GM19463 (cell line): Measurements from ENCODE around the gene TSPAN18.

Experiments
- ATAC-seq: cut with Tn5 transposase; IDR thresholded peaks from one replicate; pipeline ENCODE4 v1.9.1; 2021; ENCODE audit warnings: mild to moderate bottlenecking, moderate library complexity; ENCODE audit not compliant: unreplicated experiment

Gene TSPAN18

DNA sequence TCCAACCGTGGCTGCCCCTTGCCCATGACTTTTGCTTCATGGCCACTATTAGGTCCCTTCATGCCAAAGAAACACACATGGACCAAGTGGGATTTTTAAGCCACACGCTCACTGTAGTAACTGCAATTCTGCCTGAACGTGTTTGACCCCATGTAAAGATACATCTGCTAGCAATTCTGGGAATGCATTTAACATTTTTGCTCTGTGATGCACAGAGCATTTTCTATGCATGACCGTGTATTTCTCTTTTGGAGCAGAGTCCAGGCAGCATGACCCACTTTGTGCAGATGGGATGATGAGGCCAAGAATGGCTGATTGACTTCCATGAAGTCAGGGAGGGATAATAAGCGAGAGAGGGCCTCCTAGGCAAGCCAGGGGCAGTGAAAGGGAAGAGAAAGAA, 115.5 kb downstream of the TSPAN18 start:
- no peak for ATAC-seq

DNA sequence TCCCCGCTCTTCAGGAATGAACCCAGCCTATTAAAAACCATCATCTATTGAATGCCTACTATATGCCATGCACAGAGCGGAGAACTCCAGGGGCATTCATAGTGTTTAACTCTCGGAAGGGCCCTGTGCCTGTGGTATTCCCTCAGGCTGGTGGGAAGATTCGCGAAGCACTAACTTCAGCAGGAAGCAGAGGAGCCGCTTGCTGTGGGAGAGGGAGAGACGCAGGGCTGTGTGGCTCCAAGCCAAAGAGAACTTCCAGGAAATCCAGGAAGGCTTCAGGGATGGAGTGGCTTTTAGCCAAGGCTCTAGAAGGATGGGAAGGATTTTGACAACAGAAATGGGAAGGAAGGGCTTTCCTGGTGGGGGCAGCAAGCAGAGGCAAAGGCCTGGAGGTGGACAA, 120.1 kb downstream of the TSPAN18 start:
- ATAC-seq: no peak

- no peak for ATAC-seq
Measured at GRCh38 chr11:44847316-44847715, 120.6 kb downstream of the TSPAN18 start.

DNA sequence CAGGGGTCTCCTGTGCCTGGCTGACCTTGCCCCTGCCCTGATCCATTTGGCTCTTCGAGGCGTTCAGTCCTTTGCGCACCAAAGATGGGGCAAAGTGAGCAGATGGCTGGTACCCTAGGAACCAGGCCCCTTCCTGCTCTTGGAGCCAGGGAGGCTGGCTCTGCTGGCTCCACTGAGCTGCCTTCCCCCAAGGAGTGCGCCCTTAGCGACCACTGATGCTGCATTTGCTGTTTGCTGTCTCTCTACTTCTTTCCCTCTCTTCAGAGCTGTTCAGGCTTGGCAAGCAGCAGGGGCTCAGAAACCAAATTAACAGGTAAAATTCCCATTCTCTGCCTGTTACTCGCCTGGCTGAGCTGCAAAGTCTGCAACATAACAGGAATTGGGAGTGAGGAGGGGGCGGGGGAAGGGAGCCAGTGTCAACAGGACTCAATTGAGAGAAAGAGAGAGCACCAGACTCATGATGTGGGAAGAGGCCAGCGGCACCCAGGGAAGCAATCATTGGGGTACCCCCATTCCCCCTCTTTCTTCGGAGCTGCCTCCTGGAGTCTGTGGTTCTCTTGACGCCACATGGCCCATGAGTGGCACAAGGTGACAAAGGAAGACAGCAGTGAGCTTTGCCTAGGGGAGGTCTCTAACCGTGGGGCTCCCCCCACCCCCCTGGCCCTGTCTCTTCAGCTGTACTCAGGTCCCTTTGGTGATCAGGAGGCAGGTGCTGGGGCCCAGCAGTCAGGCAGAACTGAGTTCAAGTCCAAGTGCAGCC, 121.6 kb downstream of the TSPAN18 start:
- no peak for ATAC-seq

- no peak for ATAC-seq
Measured at GRCh38 chr11:44848963-44849350, 122.2 kb downstream of the TSPAN18 start.

DNA sequence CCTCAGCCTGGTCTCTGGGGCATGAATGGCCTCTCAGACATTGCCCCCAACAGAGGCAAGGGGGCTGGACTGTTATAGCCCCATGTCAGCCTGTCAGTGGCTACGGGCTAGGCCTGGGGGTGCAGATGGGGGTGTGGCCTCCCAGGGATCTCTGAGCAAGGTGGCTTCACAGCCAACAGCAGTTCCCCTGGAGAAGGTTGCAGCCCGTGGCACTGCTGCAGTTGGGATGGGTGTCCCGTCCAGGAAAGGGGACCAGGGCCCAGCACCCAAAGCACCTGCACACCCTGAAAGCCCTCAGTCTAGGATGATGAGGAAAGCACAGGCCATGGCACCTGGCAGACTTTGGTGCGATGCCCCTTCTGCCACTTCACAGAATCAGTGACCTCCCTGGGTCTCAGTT, 122.7 kb downstream of the TSPAN18 start:
- no peak for ATAC-seq

DNA sequence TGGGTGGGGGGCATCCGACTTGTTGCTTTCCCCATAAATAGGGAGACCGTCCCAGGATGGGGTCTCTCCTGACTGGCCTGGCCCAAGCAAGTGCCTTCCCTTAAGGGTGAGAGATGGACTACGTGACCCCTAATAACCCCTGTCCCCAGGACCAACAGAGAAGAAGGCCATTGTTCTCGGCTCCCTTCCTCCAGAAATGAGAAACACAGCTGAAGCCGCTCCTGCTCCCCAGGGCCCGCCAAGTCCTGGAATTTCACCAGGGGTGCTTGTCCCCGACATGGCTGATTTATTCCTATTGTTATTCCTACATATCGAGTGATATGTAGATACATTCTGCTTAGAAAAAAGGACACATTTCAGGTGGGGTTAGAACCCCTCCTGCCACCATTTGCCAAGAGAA, 123.2 kb downstream of the TSPAN18 start:
- no peak for ATAC-seq

- ATAC-seq: no peak
Measured at GRCh38 chr11:44851496-44851895, 124.7 kb downstream of the TSPAN18 start.

DNA sequence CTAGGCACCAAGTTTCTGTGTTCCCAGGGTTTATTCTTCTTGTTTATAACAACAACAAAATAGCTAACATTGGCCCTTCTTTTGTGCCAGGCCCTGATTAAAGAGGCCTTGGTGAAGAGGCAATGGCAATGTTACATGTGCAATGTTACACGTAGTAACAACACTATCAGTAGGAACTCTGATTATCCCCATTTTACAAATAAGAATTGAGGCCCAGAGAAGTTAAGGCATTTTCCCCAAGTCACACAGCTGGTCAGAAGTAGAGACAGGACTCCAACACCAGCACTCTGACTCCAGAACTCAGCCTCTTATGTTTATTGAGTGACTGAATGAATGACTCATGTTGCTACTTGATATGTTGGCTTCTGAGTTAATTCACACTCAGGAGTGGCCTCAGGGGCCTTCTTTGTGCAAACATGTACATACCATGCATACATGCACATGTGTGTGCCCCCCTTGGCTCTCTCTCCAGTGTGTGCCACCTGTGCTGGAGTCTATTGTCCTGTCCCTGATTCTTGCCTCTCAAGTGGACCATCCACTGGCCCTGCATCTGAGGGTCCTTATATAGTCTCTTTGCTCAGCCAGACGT, 125.5 kb downstream of the TSPAN18 start:
- no peak for ATAC-seq

DNA sequence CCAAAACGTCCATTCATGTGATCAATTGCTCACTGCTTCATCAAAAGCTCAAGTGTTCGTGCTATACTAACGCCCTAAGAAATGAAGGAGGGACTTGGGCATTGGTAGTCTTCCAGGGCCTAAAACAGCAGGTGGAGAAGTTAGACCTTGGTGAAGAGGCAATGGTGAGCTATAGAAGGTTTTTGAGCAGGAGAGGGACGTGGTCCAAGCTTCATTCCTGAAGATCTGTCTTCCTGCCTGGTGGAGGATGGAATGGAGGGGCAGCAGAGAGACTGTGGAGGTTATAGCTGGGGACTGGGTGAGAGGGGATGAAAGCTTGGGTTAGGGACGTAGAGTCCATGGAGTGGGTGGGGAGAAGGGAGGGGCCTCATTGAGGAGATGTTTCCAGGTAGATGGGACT, 126.2 kb downstream of the TSPAN18 start:
- ATAC-seq: no peak

DNA sequence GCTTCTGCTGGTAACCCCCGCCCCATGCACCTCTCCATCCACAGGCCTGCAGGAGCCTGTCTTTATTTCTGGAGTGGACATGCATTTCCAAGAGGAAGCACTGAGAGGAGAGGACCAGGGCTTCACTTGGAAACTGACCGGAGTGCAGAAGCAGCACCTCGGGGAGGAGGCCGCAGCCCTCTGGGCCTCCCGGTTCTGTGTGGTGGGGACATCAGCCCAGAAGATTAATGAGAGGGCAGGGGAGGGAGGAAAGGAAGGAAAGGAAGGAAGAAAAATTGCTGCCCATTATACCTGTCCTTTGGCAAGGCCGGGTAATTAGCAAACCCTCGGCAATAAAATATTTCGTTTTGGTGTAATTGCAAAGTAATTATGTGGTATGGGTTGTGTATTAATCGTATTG, 126.9 kb downstream of the TSPAN18 start:
- no peak for ATAC-seq

DNA sequence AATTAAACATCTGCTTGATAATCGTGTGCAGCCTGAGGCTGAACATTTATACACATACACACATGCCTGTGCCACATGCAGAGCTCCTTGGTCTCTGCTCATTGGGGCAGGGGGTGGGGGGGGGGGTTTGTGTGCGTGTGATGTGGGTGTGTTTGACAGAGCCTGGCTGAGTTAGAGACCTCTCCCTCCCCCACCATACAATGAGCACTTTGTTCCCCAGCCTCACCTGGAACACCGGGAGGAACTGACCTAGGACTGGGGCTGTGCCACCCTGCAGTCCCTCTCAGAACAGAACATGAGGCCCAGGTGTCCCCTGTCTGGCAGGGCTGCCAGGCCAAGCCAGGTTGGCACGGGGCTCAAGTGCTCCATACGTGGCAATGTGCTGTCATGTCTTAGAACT, 127.3 kb downstream of the TSPAN18 start:
- no peak for ATAC-seq

- no peak for ATAC-seq
Measured at GRCh38 chr11:44854741-44855492, 128.2 kb downstream of the TSPAN18 start.

DNA sequence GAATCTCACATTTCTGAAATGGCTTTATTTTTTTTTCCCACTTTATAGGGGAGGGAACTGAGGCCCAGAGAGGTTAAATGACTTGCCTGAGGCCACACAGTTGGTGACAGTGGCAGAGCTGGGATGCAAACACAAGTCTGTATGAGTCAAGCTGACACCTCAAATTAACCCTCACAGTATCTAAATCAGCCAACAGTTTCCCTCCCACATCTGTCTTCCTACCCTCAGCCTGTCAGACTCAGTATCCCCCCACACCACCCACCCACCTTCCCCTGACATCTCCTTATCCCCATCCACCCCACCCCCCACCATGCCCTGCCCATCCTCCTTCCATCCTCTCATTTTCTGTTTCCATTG, 128.7 kb downstream of the TSPAN18 start:
- ATAC-seq: no peak

DNA sequence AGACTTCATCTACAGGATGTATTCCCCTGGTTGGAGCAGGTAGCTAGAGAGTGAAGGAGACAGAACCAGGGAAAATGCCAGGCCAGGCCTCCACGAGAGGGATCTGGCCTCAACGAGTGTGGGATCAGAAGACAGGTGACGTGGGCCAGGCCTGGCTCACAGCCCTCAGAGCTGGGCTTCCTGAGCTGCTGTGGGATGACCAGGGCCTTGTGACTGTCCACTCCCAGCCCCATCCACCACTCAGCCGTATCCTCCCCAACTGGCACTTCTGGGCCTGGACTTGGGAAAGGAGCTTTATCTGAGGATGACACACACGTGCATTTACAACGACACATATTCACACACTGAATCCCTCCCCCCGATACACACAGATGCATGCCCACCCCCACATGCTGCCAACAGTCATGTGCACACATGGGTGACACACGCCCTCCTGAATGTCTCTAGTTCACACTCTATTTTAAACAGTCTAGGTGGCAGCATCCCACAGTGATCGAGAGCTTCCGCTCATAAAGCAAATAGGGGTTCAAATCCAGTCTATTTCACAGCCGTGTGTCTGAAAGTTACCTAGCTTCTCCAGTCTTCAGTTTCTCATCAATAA, 130.8 kb downstream of the TSPAN18 start:
- ATAC-seq: no peak

DNA sequence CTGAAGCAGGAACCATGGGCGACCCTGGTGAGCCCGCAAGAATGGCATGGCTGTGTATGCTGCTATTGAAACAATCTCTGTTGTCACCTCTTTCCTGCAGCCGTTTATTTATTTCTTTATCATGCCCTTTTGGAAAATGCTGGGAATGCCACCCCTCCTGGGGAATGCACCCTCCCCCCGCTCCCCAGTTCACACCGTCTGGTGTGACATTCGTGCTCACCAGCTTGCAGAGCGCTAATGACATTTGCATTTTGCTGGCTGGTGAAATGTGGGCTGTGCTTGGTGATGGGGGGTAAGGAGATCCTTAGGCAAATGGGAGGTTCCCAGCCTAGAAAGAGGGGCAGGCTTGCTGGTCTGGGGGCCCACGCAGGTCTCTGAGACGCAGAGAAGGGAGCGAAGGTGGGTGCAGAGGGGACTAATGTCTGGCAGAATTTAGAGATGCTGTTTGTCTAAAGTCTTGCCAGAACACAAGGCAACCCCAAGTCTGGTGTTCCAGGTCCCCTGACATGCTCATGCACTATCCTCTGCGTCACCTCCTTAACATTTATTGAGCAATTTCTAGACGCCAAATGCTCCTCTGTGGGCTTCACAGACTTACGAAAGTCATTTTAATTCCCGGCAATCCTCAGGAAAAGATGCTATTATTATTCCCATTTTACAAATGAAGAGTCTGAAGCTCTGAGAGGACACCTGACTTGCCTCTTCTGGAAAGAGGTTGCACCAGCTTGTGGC, 132.2 kb downstream of the TSPAN18 start:
- ATAC-seq: no peak

- no peak for ATAC-seq
Measured at GRCh38 chr11:44859528-44859925, 132.8 kb downstream of the TSPAN18 start.

DNA sequence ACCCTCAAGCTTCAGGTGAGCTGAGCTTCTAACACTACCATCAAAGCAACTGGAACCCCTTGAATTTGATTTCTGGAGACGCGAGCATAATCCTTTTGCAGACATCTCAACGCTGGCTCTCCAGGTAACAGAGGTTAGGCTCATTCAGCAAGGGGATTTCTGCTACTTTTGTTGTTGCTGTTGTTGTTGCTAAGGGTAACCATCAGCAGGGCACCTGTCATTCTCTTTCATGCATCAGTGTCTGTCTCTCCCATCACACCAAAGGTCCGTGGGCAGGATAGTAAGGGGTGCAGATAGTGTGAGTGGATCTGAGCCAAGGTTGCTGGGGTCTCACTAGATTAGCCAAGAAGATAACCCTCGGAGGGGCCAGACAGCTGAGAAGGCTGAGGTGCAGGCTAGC, 133.6 kb downstream of the TSPAN18 start:
- no peak for ATAC-seq

DNA sequence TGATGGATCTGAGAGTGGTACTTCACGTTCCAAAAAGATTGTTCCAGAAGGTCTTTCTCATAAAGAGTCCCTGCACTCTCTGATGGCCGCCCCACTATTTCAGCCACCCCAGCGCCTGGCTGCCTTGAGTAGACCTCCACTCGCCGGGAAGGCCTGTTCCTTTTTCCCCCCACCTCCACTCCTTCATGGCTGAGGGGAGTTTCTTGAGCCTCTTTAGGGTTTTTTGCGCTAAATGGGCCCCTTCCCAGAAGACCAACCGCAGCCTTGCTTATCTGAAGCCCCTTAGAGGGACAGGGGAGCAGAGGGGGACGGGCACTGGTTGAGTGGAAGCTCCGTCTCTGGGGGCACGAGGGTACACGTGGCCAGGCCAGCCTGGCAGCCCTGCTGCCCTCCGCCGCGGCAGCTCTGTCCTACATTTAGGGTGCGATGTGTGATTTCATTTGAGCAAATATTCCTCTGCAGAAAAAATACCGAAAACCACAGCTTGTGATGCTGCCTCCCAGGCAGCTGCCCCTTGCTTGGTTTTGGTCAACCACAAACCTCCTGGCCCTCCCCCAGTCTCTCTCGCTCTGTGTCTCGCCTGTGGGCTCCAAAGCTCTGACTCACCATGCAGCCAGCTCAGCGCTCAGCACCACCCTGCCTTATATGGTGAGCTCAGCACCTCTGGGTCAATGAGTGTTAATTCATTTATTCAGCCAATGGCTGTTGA, 135.2 kb downstream of the TSPAN18 start:
- peak; percentile 100 for ATAC-seq

DNA sequence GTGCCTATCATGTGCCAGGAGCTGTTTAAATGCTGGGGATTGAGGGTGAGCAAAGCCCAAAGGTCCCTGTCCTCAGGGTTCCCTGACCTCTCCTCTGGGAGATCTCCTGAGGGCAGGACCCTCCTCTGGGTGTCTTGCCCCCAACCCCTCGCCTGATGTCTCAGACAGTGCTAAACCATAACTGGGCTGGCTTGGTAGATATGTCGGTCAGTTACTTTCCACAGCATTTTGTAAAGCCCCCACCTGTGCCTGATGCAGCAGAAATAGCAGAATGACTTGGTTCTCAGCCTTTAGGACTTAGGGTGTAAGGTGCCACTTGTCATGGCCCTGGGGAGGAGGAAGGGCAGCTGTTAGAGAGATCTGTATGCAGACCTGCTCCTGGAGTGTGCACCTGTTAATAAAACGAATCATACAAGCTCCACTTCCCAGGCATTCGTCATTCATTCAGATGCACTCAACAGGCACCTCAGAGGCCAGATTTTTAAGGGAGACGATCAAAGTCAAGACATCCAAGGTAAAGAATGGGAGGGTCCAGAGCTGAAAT, 135.9 kb downstream of the TSPAN18 start:
- peak; percentile 4 for ATAC-seq
